Measurements from ENCODE around the gene CDH1.
A peak's percentile ranks its signal among the peaks of the same experiment; 100 is the strongest.

Gene CDH1

GRCh38 chr16:68784226-68784625 lies 47.1 kb downstream of the CDH1 start:
- no peak for TF ChIP-seq ZBTB7A (IDR thresholded peaks at IDR 0.05; ENCODE audit: low read depth)
- TF ChIP-seq USF1 (IDR thresholded peaks at IDR 0.05) = no peak
- TF ChIP-seq FOXM1 (IDR thresholded peaks at IDR 0.05; ENCODE audit: borderline replicate concordance, low read depth) = no peak
- no peak for TF ChIP-seq TAF1 (IDR thresholded peaks at IDR 0.05; ENCODE audit: low read depth)
- no peak for TF ChIP-seq CEBPB (IDR thresholded peaks at IDR 0.05)
- no peak for TF ChIP-seq MAX (IDR thresholded peaks at IDR 0.05)
- no peak for TF ChIP-seq EGR1 (IDR thresholded peaks at IDR 0.05)
- no peak for TF ChIP-seq TCF12 (IDR thresholded peaks at IDR 0.05; ENCODE audit: low read depth)
- TF ChIP-seq RAD21 (IDR thresholded peaks at IDR 0.05; ENCODE audit: low read depth) = no peak
- no peak for TF ChIP-seq EP300 (IDR thresholded peaks at IDR 0.05; ENCODE audit: borderline replicate concordance)

- TF ChIP-seq RAD21 (IDR thresholded peaks at IDR 0.05; ENCODE audit: low read depth) = no peak
- TF ChIP-seq MAX (IDR thresholded peaks at IDR 0.05) = no peak
- TF ChIP-seq USF1 (IDR thresholded peaks at IDR 0.05) = no peak
Observed at GRCh38 chr16:68784721-68785120, 47.6 kb downstream of the CDH1 start.

GRCh38 chr16:68785715-68786114 lies 48.6 kb downstream of the CDH1 start:
- no peak for TF ChIP-seq TCF12 (IDR thresholded peaks at IDR 0.05; ENCODE audit: low read depth)
- no peak for TF ChIP-seq FOXM1 (IDR thresholded peaks at IDR 0.05; ENCODE audit: borderline replicate concordance, low read depth)
- no peak for TF ChIP-seq MAX (IDR thresholded peaks at IDR 0.05)
- TF ChIP-seq REST (IDR thresholded peaks at IDR 0.05; ENCODE audit: low read depth) = no peak
- no peak for TF ChIP-seq RAD21 (IDR thresholded peaks at IDR 0.05; ENCODE audit: low read depth)
- TF ChIP-seq CREB1 (IDR thresholded peaks at IDR 0.05; ENCODE audit: low read depth) = no peak
- TF ChIP-seq YY1 (IDR thresholded peaks at IDR 0.05; ENCODE audit: low read depth) = no peak
- TF ChIP-seq NFIC (IDR thresholded peaks at IDR 0.05) = no peak
- no peak for TF ChIP-seq TEAD4 (IDR thresholded peaks at IDR 0.05)

GRCh38 chr16:68786685-68787418 lies 49.8 kb downstream of the CDH1 start:
- TF ChIP-seq EP300 (IDR thresholded peaks at IDR 0.05; ENCODE audit: borderline replicate concordance) (no peak), TAF1 (IDR thresholded peaks at IDR 0.05; ENCODE audit: low read depth) (no peak), CEBPB (IDR thresholded peaks at IDR 0.05) (no peak), TCF12 (IDR thresholded peaks at IDR 0.05; ENCODE audit: low read depth) (no peak), USF1 (IDR thresholded peaks at IDR 0.05) (no peak), CREB1 (IDR thresholded peaks at IDR 0.05; ENCODE audit: low read depth) (no peak), NFIC (IDR thresholded peaks at IDR 0.05) (no peak), TEAD4 (IDR thresholded peaks at IDR 0.05) (no peak), YY1 (IDR thresholded peaks at IDR 0.05; ENCODE audit: low read depth) (no peak), RAD21 (IDR thresholded peaks at IDR 0.05; ENCODE audit: low read depth) (no peak), FOXM1 (IDR thresholded peaks at IDR 0.05; ENCODE audit: borderline replicate concordance, low read depth) (no peak), MAX (IDR thresholded peaks at IDR 0.05) (no peak), EGR1 (IDR thresholded peaks at IDR 0.05) (no peak), ZBTB7A (IDR thresholded peaks at IDR 0.05; ENCODE audit: low read depth) (no peak), REST (IDR thresholded peaks at IDR 0.05; ENCODE audit: low read depth) (no peak)

GRCh38 chr16:68790130-68790761 lies 53.2 kb downstream of the CDH1 start:
- TF ChIP-seq REST (IDR thresholded peaks at IDR 0.05; ENCODE audit: low read depth) (no peak), RAD21 (IDR thresholded peaks at IDR 0.05; ENCODE audit: low read depth) (no peak), CEBPB (IDR thresholded peaks at IDR 0.05) (peak; percentile 69)

All from Ishikawa (cell line).